Measurements from ENCODE around the gene RAB3IL1. TPM values are rescaled to one million over a fixed set of nuclear protein-coding genes. Genes with fewer than 3 reads are reported as not detected.
A peak's percentile ranks its signal among the peaks of the same experiment; 100 is the strongest.

The RAB3IL1 gene
- total and polyA plus RNA-seq, 9 of the 15 experiments (the other 6 are each of a cell fraction or from before 2014, with no cell fraction given) = 0.15 to 42.6 (median 15.5) TPM

DNA sequence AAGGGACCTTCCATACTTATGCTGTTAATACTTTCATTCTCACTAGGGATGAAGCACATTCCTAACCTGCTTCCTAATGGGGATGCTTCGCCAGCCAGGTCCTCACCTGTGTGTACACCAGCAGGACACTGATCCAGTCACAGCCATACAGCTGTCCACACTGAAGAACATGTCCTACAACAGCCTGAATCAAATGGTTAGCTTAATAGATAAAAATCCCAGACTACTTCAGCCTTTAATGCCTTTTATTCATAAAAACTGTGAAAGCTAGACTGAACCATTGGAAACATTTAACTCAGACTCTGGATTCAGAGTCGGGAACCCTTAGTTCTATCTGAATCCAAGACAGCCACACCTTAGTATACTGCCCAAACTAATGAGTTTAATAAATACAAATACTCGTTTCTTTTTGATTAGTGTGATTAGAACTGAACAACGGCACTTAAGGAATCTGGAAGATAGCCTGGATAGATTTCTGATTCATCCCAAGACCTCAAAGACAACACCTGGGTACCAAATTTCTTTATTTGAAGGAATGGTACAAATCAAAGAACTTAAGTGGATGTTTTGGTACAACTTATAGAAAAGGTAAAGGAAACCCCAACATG lies 46.8 kb upstream of the RAB3IL1 start (continued):
- no peak for TF ChIP-seq HDAC6 (IDR thresholded peaks at IDR 0.05; ENCODE audit: low read depth, low read length)
- TF ChIP-seq, protein P1, sequence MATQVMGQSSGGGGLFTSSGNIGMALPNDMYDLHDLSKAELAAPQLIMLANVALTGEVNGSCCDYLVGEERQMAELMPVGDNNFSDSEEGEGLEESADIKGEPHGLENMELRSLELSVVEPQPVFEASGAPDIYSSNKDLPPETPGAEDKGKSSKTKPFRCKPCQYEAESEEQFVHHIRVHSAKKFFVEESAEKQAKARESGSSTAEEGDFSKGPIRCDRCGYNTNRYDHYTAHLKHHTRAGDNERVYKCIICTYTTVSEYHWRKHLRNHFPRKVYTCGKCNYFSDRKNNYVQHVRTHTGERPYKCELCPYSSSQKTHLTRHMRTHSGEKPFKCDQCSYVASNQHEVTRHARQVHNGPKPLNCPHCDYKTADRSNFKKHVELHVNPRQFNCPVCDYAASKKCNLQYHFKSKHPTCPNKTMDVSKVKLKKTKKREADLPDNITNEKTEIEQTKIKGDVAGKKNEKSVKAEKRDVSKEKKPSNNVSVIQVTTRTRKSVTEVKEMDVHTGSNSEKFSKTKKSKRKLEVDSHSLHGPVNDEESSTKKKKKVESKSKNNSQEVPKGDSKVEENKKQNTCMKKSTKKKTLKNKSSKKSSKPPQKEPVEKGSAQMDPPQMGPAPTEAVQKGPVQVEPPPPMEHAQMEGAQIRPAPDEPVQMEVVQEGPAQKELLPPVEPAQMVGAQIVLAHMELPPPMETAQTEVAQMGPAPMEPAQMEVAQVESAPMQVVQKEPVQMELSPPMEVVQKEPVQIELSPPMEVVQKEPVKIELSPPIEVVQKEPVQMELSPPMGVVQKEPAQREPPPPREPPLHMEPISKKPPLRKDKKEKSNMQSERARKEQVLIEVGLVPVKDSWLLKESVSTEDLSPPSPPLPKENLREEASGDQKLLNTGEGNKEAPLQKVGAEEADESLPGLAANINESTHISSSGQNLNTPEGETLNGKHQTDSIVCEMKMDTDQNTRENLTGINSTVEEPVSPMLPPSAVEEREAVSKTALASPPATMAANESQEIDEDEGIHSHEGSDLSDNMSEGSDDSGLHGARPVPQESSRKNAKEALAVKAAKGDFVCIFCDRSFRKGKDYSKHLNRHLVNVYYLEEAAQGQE (IDR thresholded peaks at IDR 0.05; ENCODE audit: borderline replicate concordance) = no peak
- TF ChIP-seq, protein P1 (CRISPR knock-in tag; IDR thresholded peaks at IDR 0.05; ENCODE audit: low read depth) = no peak
- TF ChIP-seq ESRRA (IDR thresholded peaks at IDR 0.05; ENCODE audit: borderline replicate concordance, low read depth) = no peak
- TF ChIP-seq HNRNPLL (IDR thresholded peaks at IDR 0.05; ENCODE audit: low read depth, low read length, poor library complexity, severe bottlenecking) = no peak
- TF ChIP-seq NCOA1 (IDR thresholded peaks at IDR 0.05; ENCODE audit: low read depth) = no peak
- peak; percentile 94 for TF ChIP-seq HEY1 (CRISPR knock-in tag; IDR thresholded peaks at IDR 0.05; ENCODE audit: borderline replicate concordance)
- no peak for TF ChIP-seq CBFB (CRISPR knock-in tag; IDR thresholded peaks at IDR 0.05)
- TF ChIP-seq NFXL1 (CRISPR knock-in tag; IDR thresholded peaks at IDR 0.05) = peak; percentile 90; the same call in 1 of the 2 replicates
- TF ChIP-seq EGR1 (conservative IDR thresholded peaks at IDR 0.05) = no peak
- TF ChIP-seq, protein P2, sequence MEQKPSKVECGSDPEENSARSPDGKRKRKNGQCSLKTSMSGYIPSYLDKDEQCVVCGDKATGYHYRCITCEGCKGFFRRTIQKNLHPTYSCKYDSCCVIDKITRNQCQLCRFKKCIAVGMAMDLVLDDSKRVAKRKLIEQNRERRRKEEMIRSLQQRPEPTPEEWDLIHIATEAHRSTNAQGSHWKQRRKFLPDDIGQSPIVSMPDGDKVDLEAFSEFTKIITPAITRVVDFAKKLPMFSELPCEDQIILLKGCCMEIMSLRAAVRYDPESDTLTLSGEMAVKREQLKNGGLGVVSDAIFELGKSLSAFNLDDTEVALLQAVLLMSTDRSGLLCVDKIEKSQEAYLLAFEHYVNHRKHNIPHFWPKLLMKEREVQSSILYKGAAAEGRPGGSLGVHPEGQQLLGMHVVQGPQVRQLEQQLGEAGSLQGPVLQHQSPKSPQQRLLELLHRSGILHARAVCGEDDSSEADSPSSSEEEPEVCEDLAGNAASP (IDR thresholded peaks at IDR 0.05) = no peak
- TF ChIP-seq TEAD4 (IDR thresholded peaks at IDR 0.05; ENCODE audit: low read length) = 0 out of 2 replicates have a peak, but pooled peaks have one; percentile 3
- no peak for TF ChIP-seq TEAD4 (CRISPR knock-in tag; IDR thresholded peaks at IDR 0.05; ENCODE audit: borderline replicate concordance)
- no peak for TF ChIP-seq ZNF431 (CRISPR knock-in tag; IDR thresholded peaks at IDR 0.05)
- TF ChIP-seq ZC3H4 (CRISPR knock-in tag; IDR thresholded peaks at IDR 0.05; ENCODE audit: borderline replicate concordance) = peak; percentile 96
- no peak for TF ChIP-seq CBX1 (IDR thresholded peaks at IDR 0.05; ENCODE audit: low read depth)
- no peak for TF ChIP-seq FUS (optimal IDR thresholded peaks at IDR 0.05; ENCODE audit: low read depth, low read length)
- no peak for TF ChIP-seq CEBPG (CRISPR knock-in tag; IDR thresholded peaks at IDR 0.05)
- 0 out of 4 replicates have a peak, but pooled peaks of 1 of the 2 experiments have one; percentile 13 for TF ChIP-seq CEBPG (tag; conservative IDR thresholded peaks at IDR 0.05 in 1 of 2, IDR thresholded peaks at IDR 0.05 in 1 of 2)
- TF ChIP-seq MYNN (IDR thresholded peaks at IDR 0.05) = peak; percentile 78; the same call in 1 of the 2 replicates
- TF ChIP-seq MYNN (CRISPR knock-in tag; IDR thresholded peaks at IDR 0.05) = no peak
- TF ChIP-seq ASH1L (IDR thresholded peaks at IDR 0.05; ENCODE audit: borderline replicate concordance, low read depth, partially characterized antibody) = no peak

Measured in K562 (cell line).